GM18517 (cell line): ENCODE data around the gene HOXC6.

Experiments used
- ATAC-seq: cut with Tn5 transposase; IDR thresholded peaks from one replicate; pipeline ENCODE4 v1.9.1; 2021; ENCODE audit warnings: mild to moderate bottlenecking, moderate library complexity; ENCODE audit not compliant: unreplicated experiment

Gene HOXC6

GRCh38 chr12:54025499-54026405 lies 2.5 kb upstream of the HOXC6 start:
- ATAC-seq = no peak

DNA sequence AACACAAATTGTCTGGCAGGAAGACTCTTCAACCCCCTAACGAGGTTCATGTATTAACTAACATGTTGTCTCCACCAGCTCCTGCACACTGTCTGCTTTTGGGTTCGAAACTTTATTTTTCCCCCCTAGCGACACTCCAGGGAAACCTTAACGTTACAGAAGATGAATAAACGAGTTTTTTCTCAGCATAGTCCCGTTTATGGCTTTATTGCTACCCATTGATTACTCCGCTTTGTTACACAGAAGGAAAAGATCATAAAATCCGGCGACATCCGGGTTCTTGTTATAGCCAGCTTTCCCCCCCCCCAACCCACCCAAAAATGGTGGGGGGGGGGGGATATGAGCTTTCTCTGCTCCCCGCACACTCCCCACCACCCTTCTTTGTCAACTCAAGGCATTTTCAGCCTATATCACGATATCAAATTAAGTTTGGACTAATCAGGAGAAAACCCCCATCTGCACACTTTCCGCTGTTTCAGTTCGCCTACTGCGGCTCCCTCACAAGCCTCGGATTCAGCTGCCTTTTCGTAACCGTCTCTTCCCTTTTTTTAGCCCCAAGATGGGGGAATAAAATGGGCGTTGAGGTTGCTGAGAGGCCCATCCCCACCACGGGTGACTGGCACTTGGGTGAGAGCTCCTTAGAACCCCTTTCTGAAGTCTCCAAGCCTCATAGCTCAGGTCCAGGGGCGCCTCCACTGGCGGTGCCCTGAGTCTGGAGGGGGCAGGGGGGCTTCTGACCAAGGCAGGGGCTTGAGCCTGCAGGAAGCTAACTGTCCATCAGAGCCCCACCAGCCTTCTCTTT lies 1.4 kb upstream of the HOXC6 start:
- no peak for ATAC-seq

DNA sequence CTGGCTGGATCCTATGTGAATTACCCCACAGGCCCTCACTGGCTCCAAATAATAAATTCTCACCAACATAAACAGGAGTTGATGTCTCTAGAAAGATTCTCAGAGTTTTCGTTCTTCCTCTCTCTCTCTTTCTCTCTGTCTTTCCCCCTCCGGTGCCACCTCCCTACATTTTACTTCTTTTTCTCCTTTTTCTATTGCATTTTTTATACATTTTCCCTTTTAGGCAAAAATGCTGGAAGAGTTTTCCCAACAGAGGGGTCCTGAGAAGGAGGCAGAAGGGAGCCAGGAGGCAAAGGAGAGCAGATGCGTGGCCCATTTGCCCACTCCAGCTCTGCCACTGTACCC lies 826 bp upstream of the HOXC6 start:
- no peak for ATAC-seq

DNA sequence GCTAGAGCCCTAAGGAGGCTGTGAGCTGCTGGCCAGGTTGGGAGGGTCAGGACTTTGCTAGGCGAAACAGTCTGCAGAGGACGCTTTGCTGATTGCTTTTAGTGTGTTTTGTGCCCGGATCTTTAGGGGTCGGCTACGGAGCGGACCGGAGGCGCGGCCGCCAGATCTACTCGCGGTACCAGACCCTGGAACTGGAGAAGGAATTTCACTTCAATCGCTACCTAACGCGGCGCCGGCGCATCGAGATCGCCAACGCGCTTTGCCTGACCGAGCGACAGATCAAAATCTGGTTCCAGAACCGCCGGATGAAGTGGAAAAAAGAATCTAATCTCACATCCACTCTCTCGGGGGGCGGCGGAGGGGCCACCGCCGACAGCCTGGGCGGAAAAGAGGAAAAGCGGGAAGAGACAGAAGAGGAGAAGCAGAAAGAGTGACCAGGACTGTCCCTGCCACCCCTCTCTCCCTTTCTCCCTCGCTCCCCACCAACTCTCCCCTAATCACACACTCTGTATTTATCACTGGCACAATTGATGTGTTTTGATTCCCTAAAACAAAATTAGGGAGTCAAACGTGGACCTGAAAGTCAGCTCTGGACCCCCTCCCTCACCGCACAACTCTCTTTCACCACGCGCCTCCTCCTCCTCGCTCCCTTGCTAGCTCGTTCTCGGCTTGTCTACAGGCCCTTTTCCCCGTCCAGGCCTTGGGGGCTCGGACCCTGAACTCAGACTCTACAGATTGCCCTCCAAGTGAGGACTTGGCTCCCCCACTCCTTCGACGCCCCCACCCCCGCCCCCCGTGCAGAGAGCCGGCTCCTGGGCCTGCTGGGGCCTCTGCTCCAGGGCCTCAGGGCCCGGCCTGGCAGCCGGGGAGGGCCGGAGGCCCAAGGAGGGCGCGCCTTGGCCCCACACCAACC lies 1.5 kb downstream of the HOXC6 start:
- ATAC-seq = no peak

- no peak for ATAC-seq
Measured at GRCh38 chr12:54030442-54030801, 2.2 kb downstream of the HOXC6 start.

DNA sequence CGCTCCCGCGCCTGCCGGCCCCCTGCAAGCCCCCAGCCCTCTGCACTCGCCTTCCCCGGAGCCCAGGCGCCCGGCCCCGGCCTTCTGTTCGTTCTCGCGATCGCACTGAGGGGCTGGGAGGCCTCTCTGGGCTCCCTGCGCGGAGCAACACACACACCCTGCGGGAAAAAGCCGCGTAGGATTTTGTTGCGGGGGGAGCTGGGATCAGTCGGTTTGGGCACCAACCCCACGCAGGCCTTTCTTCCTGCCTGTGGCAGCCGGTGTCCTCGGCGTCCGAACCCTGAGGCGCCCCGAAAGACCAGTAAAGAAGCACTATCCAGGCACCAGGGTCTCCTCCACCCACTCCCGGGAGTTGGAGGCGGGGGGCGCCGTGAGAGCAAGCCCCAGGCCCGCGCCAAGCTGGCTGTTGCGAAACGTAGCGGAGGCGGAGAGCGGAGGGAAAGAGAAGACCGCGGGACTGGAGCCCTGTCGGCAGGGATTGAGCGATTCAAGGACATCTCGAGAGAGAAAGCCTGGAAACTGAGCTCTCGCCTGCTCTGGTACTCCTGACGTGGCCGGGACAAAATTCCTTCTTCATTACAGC lies 2.7 kb downstream of the HOXC6 start:
- ATAC-seq = no peak

- ATAC-seq = no peak
Measured at GRCh38 chr12:54031480-54031879, 3.2 kb downstream of the HOXC6 start.

GRCh38 chr12:54032086-54032619 lies 3.9 kb downstream of the HOXC6 start:
- ATAC-seq = no peak

DNA sequence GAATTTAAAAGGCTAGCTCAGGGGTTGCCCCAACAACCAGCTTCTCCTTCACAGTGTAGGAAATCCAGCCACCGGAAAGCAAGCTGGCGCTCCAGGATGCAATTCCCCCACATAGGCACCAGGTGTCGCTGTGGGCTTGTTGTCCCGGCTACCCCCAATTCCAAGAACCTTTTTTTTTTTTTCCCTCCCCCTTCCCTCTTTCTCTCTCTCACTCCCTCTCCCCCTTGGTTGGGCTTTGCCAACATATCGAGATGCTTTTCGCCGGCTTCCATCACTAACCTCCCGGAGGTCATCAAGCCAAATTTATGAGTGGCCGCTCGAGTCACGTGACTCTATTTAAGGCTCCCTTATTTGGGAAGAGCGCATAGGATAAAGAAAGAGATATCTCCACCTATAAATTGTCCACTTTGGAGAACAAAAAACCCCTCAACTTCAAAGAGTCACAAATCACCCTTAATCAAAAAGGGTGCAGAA lies 4.4 kb downstream of the HOXC6 start, which contains the start of gene HOXC5:
Gene HOXC5 (plus strand): TSS at position 424 of the 474 bp plus-strand sequence. CDS start 73 bp downstream, outside the sequence.
- no peak for ATAC-seq

DNA sequence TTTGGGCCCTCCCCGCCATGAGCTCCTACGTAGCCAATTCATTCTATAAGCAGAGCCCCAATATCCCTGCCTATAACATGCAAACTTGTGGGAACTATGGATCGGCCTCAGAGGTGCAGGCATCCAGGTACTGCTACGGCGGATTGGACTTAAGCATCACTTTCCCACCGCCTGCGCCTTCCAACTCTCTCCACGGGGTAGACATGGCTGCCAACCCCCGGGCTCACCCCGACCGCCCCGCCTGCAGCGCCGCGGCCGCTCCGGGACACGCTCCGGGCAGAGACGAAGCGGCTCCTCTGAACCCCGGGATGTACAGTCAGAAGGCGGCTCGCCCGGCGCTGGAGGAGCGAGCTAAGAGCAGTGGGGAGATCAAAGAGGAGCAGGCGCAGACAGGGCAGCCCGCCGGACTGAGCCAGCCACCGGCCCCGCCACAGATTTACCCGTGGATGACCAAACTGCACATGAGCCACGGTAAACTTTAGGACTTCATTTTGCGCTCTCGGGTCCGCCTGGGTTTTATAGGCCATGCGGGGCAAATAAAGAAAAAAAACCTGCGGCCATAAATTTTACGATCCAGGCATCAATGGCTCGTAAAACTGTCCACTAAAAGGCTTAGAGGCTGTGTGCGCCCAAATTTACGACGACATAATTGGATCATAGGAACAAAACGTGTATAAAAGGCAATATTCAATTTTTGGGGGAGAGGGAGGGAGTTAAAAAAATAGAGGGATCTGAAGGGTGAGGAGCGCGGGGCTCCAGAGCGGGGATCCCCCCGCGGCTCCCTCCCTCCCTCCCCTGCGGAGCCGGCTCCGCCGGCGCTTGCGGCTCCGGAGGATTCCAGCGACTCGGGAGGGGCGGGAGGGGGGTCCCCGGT lies 5.1 kb downstream of the HOXC6 start:
- no peak for ATAC-seq

- ATAC-seq = no peak
Measured at GRCh38 chr12:54033980-54034784, 5.9 kb downstream of the HOXC6 start.

DNA sequence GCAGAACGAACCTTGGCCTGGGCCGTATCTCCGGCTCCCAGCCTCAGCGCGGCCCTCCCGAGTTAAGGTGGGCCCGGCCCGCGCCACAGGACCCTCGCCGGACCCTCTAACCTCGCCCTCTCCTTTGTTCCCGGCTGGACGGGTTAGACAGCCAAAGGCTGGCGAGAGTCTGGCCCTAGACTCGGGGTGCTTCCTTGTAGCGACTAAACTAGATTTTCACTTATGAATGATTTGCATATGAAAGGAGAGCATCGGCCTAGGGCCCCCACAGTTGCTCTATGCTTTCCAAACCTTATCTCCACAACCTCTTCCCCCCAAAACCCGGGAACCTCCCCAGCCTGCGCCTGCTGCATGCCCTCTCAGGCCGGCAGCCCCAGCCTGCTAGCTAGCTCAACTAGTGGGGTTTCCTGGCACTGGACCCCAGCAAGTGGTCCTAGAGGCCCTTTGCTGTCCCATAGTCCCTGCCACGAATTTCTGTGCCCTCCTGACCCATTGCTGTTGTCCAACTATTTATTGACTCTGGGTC lies 6.6 kb downstream of the HOXC6 start:
- ATAC-seq = no peak

DNA sequence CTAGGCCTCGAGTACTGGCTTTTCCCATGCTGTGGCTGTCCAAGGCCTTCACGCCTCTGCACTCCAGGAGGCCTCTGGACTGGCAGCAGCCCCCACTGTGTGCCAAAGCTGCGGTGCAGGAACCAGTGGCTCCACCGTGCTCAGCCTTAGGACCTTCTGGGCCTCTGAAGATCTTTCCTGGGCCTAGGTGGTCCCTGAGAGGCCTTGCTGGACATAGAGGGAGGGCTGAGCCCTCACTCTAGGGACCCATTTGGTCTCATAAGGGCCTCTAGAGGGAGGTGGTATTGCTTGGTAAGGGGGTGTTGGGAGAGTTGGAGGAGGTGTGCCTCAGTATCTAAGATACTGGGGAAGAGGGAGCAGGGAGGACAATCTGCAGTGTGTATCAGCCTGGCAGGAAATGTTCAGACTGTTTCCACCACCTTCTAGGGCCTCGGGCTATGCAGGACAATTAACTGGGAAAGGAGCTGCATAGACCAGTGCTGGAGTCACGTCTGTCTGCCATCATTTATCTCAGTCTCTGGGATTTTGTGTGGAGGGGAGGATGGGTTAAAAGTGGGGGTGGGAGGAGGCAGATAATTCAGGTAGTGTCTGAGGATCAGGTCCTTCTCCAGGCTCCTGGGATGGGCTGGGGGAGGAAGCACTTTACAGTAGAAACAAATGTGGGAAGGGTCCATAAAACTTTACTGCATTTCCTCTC lies 7.5 kb downstream of the HOXC6 start:
- ATAC-seq = no peak

- ATAC-seq = no peak
Measured at GRCh38 chr12:54036620-54037359, 8.6 kb downstream of the HOXC6 start.

DNA sequence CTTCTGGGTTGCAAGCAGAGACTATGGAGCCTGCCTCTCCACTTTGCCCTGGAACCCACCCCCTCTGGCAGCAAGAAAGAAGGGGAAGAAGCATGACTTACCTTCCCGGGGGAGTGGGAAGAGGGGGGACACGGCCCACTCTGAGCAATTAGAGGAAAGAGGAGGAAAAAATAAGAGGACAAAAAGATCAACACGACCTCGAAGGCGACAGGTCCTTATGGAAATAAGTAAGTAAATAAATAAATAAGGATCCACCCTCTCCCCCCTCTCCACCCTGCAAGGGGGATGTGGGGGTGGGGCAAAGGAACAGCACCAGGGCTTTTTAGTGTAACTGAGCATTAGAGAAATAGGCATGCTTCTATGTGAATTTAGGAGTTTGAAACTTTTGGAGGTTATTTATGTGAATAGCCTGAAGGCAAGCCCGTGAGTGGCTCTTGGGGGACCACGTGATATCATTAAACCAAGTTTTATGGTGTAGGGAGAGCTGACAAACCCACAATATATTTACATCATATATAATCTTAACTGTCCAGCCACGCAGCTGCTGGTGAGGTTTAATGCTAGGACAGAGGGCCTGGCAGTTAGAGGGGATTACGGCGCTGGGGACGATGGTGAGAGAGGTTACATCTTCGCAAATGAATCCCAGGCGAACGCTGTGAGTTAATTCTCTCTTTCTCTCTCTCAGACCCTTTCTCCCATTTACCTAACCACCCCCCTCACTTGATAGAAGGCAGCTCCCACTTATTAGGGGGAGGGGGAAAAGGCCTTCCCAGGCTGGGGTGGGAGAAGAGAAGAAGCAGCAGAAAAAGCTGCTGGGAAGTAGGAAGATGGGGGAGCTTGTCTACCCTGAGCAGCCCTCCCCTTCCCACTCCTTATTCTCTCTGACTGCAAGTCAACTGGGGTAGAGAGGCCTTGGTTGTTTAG lies 9.4 kb downstream of the HOXC6 start:
- no peak for ATAC-seq
